ENCODE data around the gene ABI3.
"Not testable (repeated sequence)": the region's sequence is repeated elsewhere in the genome, so short reads cannot be mapped to it uniquely, and the experiment has no call there.

The ABI3 gene

GRCh38 chr17:49210158-49211029 lies at the start of gene ABI3, which contains the start of gene GNGT2:
TSS of gene ABI3 (plus strand) at chr17:49210707. CDS start at chr17:49210725, 18 bp downstream.
TSS of gene GNGT2 (minus strand) at chr17:49210574. CDS start at chr17:49207422, 3,152 bp downstream.
- peak within 1 kb of the TSS; percentile 2 for H3K27ac ChIP-seq (ENCODE audit: low read length)
- H3K9me3 ChIP-seq (ENCODE audit: control insufficient read depth in 2 of 2, low read length in 2 of 2): no peaks in the 10 kb centered on the region
- peaks cover 3% of the 10 kb centered on the region for H3K4me1 ChIP-seq (ENCODE audit: control insufficient read depth, insufficient read depth, low read length)
- peak within 1 kb of the TSS; percentile 31 to 59 for H3K4me3 ChIP-seq (ENCODE audit: low read length in 2 of 2)
- H3K36me3 ChIP-seq (ENCODE audit: control insufficient read depth in 2 of 2, insufficient read depth in 2 of 2, low read length in 2 of 2): no peaks in the 10 kb centered on the region
- H3K9ac ChIP-seq (ENCODE audit: low read length in 2 of 2): peak within 1 kb of the TSS; percentile 44 to 55
- H3K27me3 ChIP-seq (ENCODE audit: control insufficient read depth in 1 of 2, insufficient read depth in 2 of 2, low read length in 2 of 2): peaks cover 15 to 18% of the 10 kb centered on the region in 2 donors

- Histone ChIP-seq H3K4me3 (ENCODE audit: low read length in 2 of 2) (no peak overlapping the region), H3K4me1 (ENCODE audit: control insufficient read depth, insufficient read depth, low read length) (no peaks in the 10 kb centered on the region), H3K9ac (ENCODE audit: low read length in 2 of 2) (no peak overlapping the region), H3K9me3 (ENCODE audit: control insufficient read depth in 2 of 2, low read length in 2 of 2) (peaks cover 0 to under 1% of the 10 kb centered on the region in 2 donors), H3K27me3 (ENCODE audit: control insufficient read depth in 1 of 2, insufficient read depth in 2 of 2, low read length in 2 of 2) (peaks cover 4 to 14% of the 10 kb centered on the region in 2 donors), H3K27ac (ENCODE audit: low read length) (no peak overlapping the region), H3K36me3 (ENCODE audit: control insufficient read depth in 2 of 2, insufficient read depth in 2 of 2, low read length in 2 of 2) (no peaks in the 10 kb centered on the region)
Measured at GRCh38 chr17:49162866-49163265, 47.6 kb upstream of the ABI3 start.

GRCh38 chr17:49165143-49165542 lies 45.4 kb upstream of the ABI3 start:
- no peak overlapping the region for H3K27ac ChIP-seq (ENCODE audit: low read length)
- peaks cover 0 to 3% of the 10 kb centered on the region in 2 donors for H3K9me3 ChIP-seq (ENCODE audit: control insufficient read depth in 2 of 2, low read length in 2 of 2)
- H3K36me3 ChIP-seq (ENCODE audit: control insufficient read depth in 2 of 2, insufficient read depth in 2 of 2, low read length in 2 of 2): no peaks in the 10 kb centered on the region
- H3K4me3 ChIP-seq (ENCODE audit: low read length in 2 of 2): no peak overlapping the region
- no peaks in the 10 kb centered on the region for H3K4me1 ChIP-seq (ENCODE audit: control insufficient read depth, insufficient read depth, low read length)
- H3K27me3 ChIP-seq (ENCODE audit: control insufficient read depth in 1 of 2, insufficient read depth in 2 of 2, low read length in 2 of 2): peaks cover 0 to 29% of the 10 kb centered on the region in 2 donors
- no peak overlapping the region for H3K9ac ChIP-seq (ENCODE audit: low read length in 2 of 2)

- no peak overlapping the region for H3K4me3 ChIP-seq (ENCODE audit: low read length in 2 of 2)
- H3K27me3 ChIP-seq (ENCODE audit: control insufficient read depth in 1 of 2, insufficient read depth in 2 of 2, low read length in 2 of 2): peaks cover 0 to 28% of the 10 kb centered on the region in 2 donors
Measured at GRCh38 chr17:49168706-49169105, 41.8 kb upstream of the ABI3 start.

GRCh38 chr17:49170216-49170615 lies 40.3 kb upstream of the ABI3 start:
- Histone ChIP-seq H3K27me3 (ENCODE audit: control insufficient read depth in 1 of 2, insufficient read depth in 2 of 2, low read length in 2 of 2) (peaks cover 0 to 22% of the 10 kb centered on the region in 2 donors), H3K36me3 (ENCODE audit: control insufficient read depth in 2 of 2, insufficient read depth in 2 of 2, low read length in 2 of 2) (no peaks in the 10 kb centered on the region), H3K9me3 (ENCODE audit: control insufficient read depth in 2 of 2, low read length in 2 of 2) (peaks cover 0 to 3% of the 10 kb centered on the region in 2 donors), H3K9ac (ENCODE audit: low read length in 2 of 2) (no peak overlapping the region), H3K4me3 (ENCODE audit: low read length in 2 of 2) (no peak overlapping the region), H3K4me1 (ENCODE audit: control insufficient read depth, insufficient read depth, low read length) (no peaks in the 10 kb centered on the region), H3K27ac (ENCODE audit: low read length) (no peak overlapping the region)

More at GRCh38 chr17:49168706-49169105, 41.8 kb upstream of the ABI3 start:
- H3K9ac ChIP-seq (ENCODE audit: low read length in 2 of 2): no peak overlapping the region
- H3K36me3 ChIP-seq (ENCODE audit: control insufficient read depth in 2 of 2, insufficient read depth in 2 of 2, low read length in 2 of 2): no peaks in the 10 kb centered on the region
- H3K27ac ChIP-seq (ENCODE audit: low read length): no peak overlapping the region
- H3K4me1 ChIP-seq (ENCODE audit: control insufficient read depth, insufficient read depth, low read length): no peaks in the 10 kb centered on the region
- H3K9me3 ChIP-seq (ENCODE audit: control insufficient read depth in 2 of 2, low read length in 2 of 2): peaks cover 0 to 3% of the 10 kb centered on the region in 2 donors

GRCh38 chr17:49170711-49171110 lies 39.8 kb upstream of the ABI3 start:
- not testable (repeated sequence) for H3K36me3 ChIP-seq (ENCODE audit: control insufficient read depth in 2 of 2, insufficient read depth in 2 of 2, low read length in 2 of 2); H3K9me3 ChIP-seq (ENCODE audit: control insufficient read depth in 2 of 2, low read length in 2 of 2); H3K4me3 ChIP-seq (ENCODE audit: low read length in 2 of 2); H3K27ac ChIP-seq (ENCODE audit: low read length); H3K9ac ChIP-seq (ENCODE audit: low read length in 2 of 2); H3K4me1 ChIP-seq (ENCODE audit: control insufficient read depth, insufficient read depth, low read length)
- H3K27me3 ChIP-seq (ENCODE audit: control insufficient read depth in 1 of 2, insufficient read depth in 2 of 2, low read length in 2 of 2): peaks cover 0 to 22% of the 10 kb centered on the region in 2 donors

- H3K36me3 ChIP-seq (ENCODE audit: control insufficient read depth in 2 of 2, insufficient read depth in 2 of 2, low read length in 2 of 2); H3K9ac ChIP-seq (ENCODE audit: low read length in 2 of 2); H3K27ac ChIP-seq (ENCODE audit: low read length); H3K4me1 ChIP-seq (ENCODE audit: control insufficient read depth, insufficient read depth, low read length); H3K4me3 ChIP-seq (ENCODE audit: low read length in 2 of 2); H3K27me3 ChIP-seq (ENCODE audit: control insufficient read depth in 1 of 2, insufficient read depth in 2 of 2, low read length in 2 of 2): not testable (repeated sequence)
- peaks cover 11 to 21% of the 10 kb centered on the region in 2 donors for H3K9me3 ChIP-seq (ENCODE audit: control insufficient read depth in 2 of 2, low read length in 2 of 2)
Measured at GRCh38 chr17:49175978-49176377, 34.5 kb upstream of the ABI3 start.

GRCh38 chr17:49180303-49180702 lies 30.2 kb upstream of the ABI3 start:
- H3K4me1 ChIP-seq (ENCODE audit: control insufficient read depth, insufficient read depth, low read length): no peaks in the 10 kb centered on the region
- peaks cover 5% of the 10 kb centered on the region in 2 donors for H3K27me3 ChIP-seq (ENCODE audit: control insufficient read depth in 1 of 2, insufficient read depth in 2 of 2, low read length in 2 of 2)
- H3K9ac ChIP-seq (ENCODE audit: low read length in 2 of 2): no peak overlapping the region
- H3K9me3 ChIP-seq (ENCODE audit: control insufficient read depth in 2 of 2, low read length in 2 of 2): peaks cover 11 to 20% of the 10 kb centered on the region in 2 donors
- H3K36me3 ChIP-seq (ENCODE audit: control insufficient read depth in 2 of 2, insufficient read depth in 2 of 2, low read length in 2 of 2): no peaks in the 10 kb centered on the region
- H3K4me3 ChIP-seq (ENCODE audit: low read length in 2 of 2): no peak overlapping the region
- no peak overlapping the region for H3K27ac ChIP-seq (ENCODE audit: low read length)

GRCh38 chr17:49180998-49181635 lies 29.4 kb upstream of the ABI3 start:
- H3K9ac ChIP-seq (ENCODE audit: low read length in 2 of 2): no peak overlapping the region
- H3K4me1 ChIP-seq (ENCODE audit: control insufficient read depth, insufficient read depth, low read length): no peaks in the 10 kb centered on the region
- no peak overlapping the region for H3K4me3 ChIP-seq (ENCODE audit: low read length in 2 of 2)
- peaks cover 7 to 13% of the 10 kb centered on the region in 2 donors for H3K9me3 ChIP-seq (ENCODE audit: control insufficient read depth in 2 of 2, low read length in 2 of 2)
- H3K36me3 ChIP-seq (ENCODE audit: control insufficient read depth in 2 of 2, insufficient read depth in 2 of 2, low read length in 2 of 2): no peaks in the 10 kb centered on the region
- H3K27me3 ChIP-seq (ENCODE audit: control insufficient read depth in 1 of 2, insufficient read depth in 2 of 2, low read length in 2 of 2): peaks cover 5% of the 10 kb centered on the region in 2 donors
- H3K27ac ChIP-seq (ENCODE audit: low read length): no peak overlapping the region

- Histone ChIP-seq H3K4me3 (ENCODE audit: low read length in 2 of 2) (no peak overlapping the region), H3K9ac (ENCODE audit: low read length in 2 of 2) (no peak overlapping the region), H3K4me1 (ENCODE audit: control insufficient read depth, insufficient read depth, low read length) (no peaks in the 10 kb centered on the region), H3K9me3 (ENCODE audit: control insufficient read depth in 2 of 2, low read length in 2 of 2) (no peaks in the 10 kb centered on the region), H3K27ac (ENCODE audit: low read length) (no peak overlapping the region), H3K27me3 (ENCODE audit: control insufficient read depth in 1 of 2, insufficient read depth in 2 of 2, low read length in 2 of 2) (peaks cover 2 to 5% of the 10 kb centered on the region in 2 donors), H3K36me3 (ENCODE audit: control insufficient read depth in 2 of 2, insufficient read depth in 2 of 2, low read length in 2 of 2) (no peaks in the 10 kb centered on the region)
Measured at GRCh38 chr17:49183341-49183740, 27.2 kb upstream of the ABI3 start.
